Measurements from ENCODE around the gene SBF2. TPM values are rescaled to one million over a fixed set of nuclear protein-coding genes. Genes with fewer than 3 reads are reported as not detected.
"Not testable (repeated sequence)": the region's sequence is repeated elsewhere in the genome, so short reads cannot be mapped to it uniquely, and the experiment has no call there.

Gene SBF2
- total RNA-seq, 1 donor from 2014 or later, result 16.7 TPM

- DNase-seq (ENCODE audit: low spot score) (no peak), ATAC-seq (no peak)
Measured at GRCh38 chr11:10125522-10126133, 168.4 kb downstream of the SBF2 start.

- no peak for DNase-seq (ENCODE audit: low spot score)
- no peak for ATAC-seq
Measured at GRCh38 chr11:10122326-10123197, 171.5 kb downstream of the SBF2 start.

GRCh38 chr11:10118865-10119264, 175.2 kb downstream of the SBF2 start:
- DNase-seq (ENCODE audit: low spot score), result no peak

GRCh38 chr11:10117709-10118351, 176.2 kb downstream of the SBF2 start:
- DNase-seq (ENCODE audit: low spot score) (no peak), ATAC-seq (no peak)

More at GRCh38 chr11:10118865-10119264, 175.2 kb downstream of the SBF2 start:
- peak; percentile 34 for ATAC-seq

- no peak for ATAC-seq
- no peak for DNase-seq (ENCODE audit: low spot score)
Measured at GRCh38 chr11:10116588-10116987, 177.4 kb downstream of the SBF2 start.

GRCh38 chr11:10114593-10115404, 179.2 kb downstream of the SBF2 start:
- DNase-seq (ENCODE audit: low spot score), result no peak
- ATAC-seq, result no peak

GRCh38 chr11:10113852-10114251, 180.2 kb downstream of the SBF2 start:
- ATAC-seq (no peak), DNase-seq (ENCODE audit: low spot score) (no peak)

GRCh38 chr11:10109806-10110205, 184.2 kb downstream of the SBF2 start:
- DNase-seq (ENCODE audit: low spot score) (no peak), ATAC-seq (no peak)

- ATAC-seq, result peak; percentile 23
Measured at GRCh38 chr11:10108915-10109680, 184.9 kb downstream of the SBF2 start.

GRCh38 chr11:10107497-10107896, 186.5 kb downstream of the SBF2 start:
- ATAC-seq (peak; percentile 32), DNase-seq (ENCODE audit: low spot score) (no peak)

More at GRCh38 chr11:10108915-10109680, 184.9 kb downstream of the SBF2 start:
- no peak for DNase-seq (ENCODE audit: low spot score)

GRCh38 chr11:10097615-10098014, 196.4 kb downstream of the SBF2 start:
- DNase-seq (ENCODE audit: low spot score) (no peak), ATAC-seq (no peak)

- ATAC-seq (no peak), DNase-seq (ENCODE audit: low spot score) (no peak)
Measured at GRCh38 chr11:10096987-10097386, 197.0 kb downstream of the SBF2 start.

GRCh38 chr11:10095412-10096208, 198.4 kb downstream of the SBF2 start:
- ATAC-seq (no peak), DNase-seq (ENCODE audit: low spot score) (no peak)

- ATAC-seq, result no peak
- DNase-seq (ENCODE audit: low spot score), result no peak
Measured at GRCh38 chr11:10092426-10092825, 201.6 kb downstream of the SBF2 start.

GRCh38 chr11:10091314-10092045, 202.5 kb downstream of the SBF2 start:
- no peak for ATAC-seq
- no peak for DNase-seq (ENCODE audit: low spot score)

GRCh38 chr11:10087923-10088225, 206.1 kb downstream of the SBF2 start:
- DNase-seq (ENCODE audit: low spot score); ATAC-seq: not testable (repeated sequence)

- DNase-seq (ENCODE audit: low spot score) (no peak), ATAC-seq (no peak)
Measured at GRCh38 chr11:10087186-10087922, 206.7 kb downstream of the SBF2 start.

- DNase-seq (ENCODE audit: low spot score), result no peak
- no peak for ATAC-seq
Measured at GRCh38 chr11:10080138-10080537, 213.9 kb downstream of the SBF2 start.

All from left lobe of liver (tissue), 2 donors.